C4-2B (cell line): ENCODE data around the gene PADI1.
"Not testable (repeated sequence)": the region's sequence is repeated elsewhere in the genome, so short reads cannot be mapped to it uniquely, and the experiment has no call there.

Source experiments
- H3K27ac ChIP-seq: fragments of 450-650 bp; 2 replicates; pipeline ENCODE4 v1.5.1; 2017
- CTCF ChIP-seq: fragments of 450-650 bp; conservative IDR thresholded peaks from 2 replicates; pipeline ENCODE4 v1.5.1; 2017; ENCODE audit warnings: mild to moderate bottlenecking
- ZFX ChIP-seq: fragments of 450-650 bp; IDR thresholded peaks from 2 replicates; pipeline ENCODE4 v1.6.1; 2017

The PADI1 gene

GRCh38 chr1:17232759-17233661 is 28.1 kb downstream of the PADI1 start:
- no peak for TF ChIP-seq ZFX
- no peak for TF ChIP-seq CTCF
- peak overlapping the region; percentile 47 for H3K27ac ChIP-seq

GRCh38 chr1:17233675-17234320 is 28.9 kb downstream of the PADI1 start:
- TF ChIP-seq ZFX, result no peak
- H3K27ac ChIP-seq, result peak overlapping the region; percentile 47; the same call in 1 of the 2 replicates

- H3K27ac ChIP-seq, result no peak overlapping the region
- TF ChIP-seq CTCF (no peak), ZFX (no peak)
Observed at GRCh38 chr1:17234405-17234804, 29.5 kb downstream of the PADI1 start.

- H3K27ac ChIP-seq, result no peak overlapping the region
- TF ChIP-seq ZFX (no peak), CTCF (no peak)
Observed at GRCh38 chr1:17235135-17235885, 30.4 kb downstream of the PADI1 start.

- no peak overlapping the region for H3K27ac ChIP-seq
- no peak for TF ChIP-seq ZFX
- TF ChIP-seq CTCF, result peak; percentile 72
Observed at GRCh38 chr1:17236779-17237560, 32.0 kb downstream of the PADI1 start.

- TF ChIP-seq ZFX (no peak), CTCF (no peak)
Observed at GRCh38 chr1:17237561-17237903, 32.6 kb downstream of the PADI1 start.

GRCh38 chr1:17239420-17239819 is 34.5 kb downstream of the PADI1 start:
- no peak overlapping the region for H3K27ac ChIP-seq
- TF ChIP-seq CTCF (no peak), ZFX (no peak)

More at GRCh38 chr1:17237561-17237903, 32.6 kb downstream of the PADI1 start:
- no peak overlapping the region for H3K27ac ChIP-seq

- H3K27ac ChIP-seq, result not testable (repeated sequence)
Observed at GRCh38 chr1:17241011-17241779, 36.3 kb downstream of the PADI1 start.

- H3K27ac ChIP-seq, result not testable (repeated sequence)
Observed at GRCh38 chr1:17241780-17242074, 36.8 kb downstream of the PADI1 start.
